ENCODE measurements around the gene UMAD1. TPM values are rescaled to one million over a fixed set of nuclear protein-coding genes. Genes with fewer than 3 reads are reported as not detected.
A peak's percentile ranks its signal among the peaks of the same experiment; 100 is the strongest.

The UMAD1 gene
- total and polyA plus RNA-seq, 2 of the 13 experiments (the other 11 are each of a cell fraction or from before 2014, with no cell fraction given), result 16.8 to 17.6 TPM

DNA sequence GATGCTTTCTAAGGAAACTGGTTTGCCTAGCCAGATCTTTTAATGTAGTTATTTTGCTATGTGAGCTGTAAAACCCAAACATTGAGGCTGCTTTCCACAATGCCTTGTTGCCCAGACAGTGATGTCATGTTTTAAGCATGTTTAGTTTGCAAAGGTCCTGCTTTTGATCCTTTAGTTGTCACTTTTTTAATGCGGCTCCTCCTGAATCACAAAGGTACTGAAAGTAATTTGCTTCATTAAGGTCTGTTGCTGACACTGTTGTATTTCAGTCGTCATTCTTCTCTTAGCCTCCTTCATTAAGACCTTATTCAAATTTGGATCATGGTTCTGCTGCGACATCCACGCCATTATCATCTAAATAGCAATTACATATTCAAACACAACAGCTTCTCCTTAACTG, 67.3 kb downstream of the UMAD1 start:
- Histone ChIP-seq H4K20me1 (ENCODE audit: insufficient read depth, low read length) (no peaks in the 10 kb centered on the region), H3K79me2 (ENCODE audit: insufficient read depth, low read length) (no peaks in the 10 kb centered on the region), H3K9me3 (ENCODE audit: low read length) (no peaks in the 10 kb centered on the region), H3K36me3 (replicated peaks in 1 of 2; ENCODE audit: control insufficient read depth in 1 of 2, insufficient read depth in 2 of 2, low read length in 2 of 2) (no peaks in the 10 kb centered on the region), H3K27ac (ENCODE audit: extremely low read length, insufficient read depth, low read length) (no peak overlapping the region), H3K9ac (ENCODE audit: insufficient read depth, low read depth, low read length) (no peak overlapping the region), H3K4me2 (ENCODE audit: low read depth, low read length) (no peak overlapping the region), H2AFZ (ENCODE audit: low read length) (no peak overlapping the region), H3K27me3 (ENCODE audit: control insufficient read depth in 1 of 2, insufficient read depth in 2 of 2, low read length in 2 of 2) (no peaks in the 10 kb centered on the region), H3K4me1 (ENCODE audit: insufficient read depth, low read length) (peaks cover 8% of the 10 kb centered on the region), H3K4me3 (replicated peaks in 1 of 3; ENCODE audit: insufficient read depth in 1 of 3, low read depth in 2 of 3, low read length in 3 of 3) (no peak overlapping the region)
- no TSS peak for BruUV-seq (replicated peaks)
- WGBS (ENCODE audit: low lambda C conversion rate), result 91% methylated on average over 4 of the region's 4 CpGs
- FAIRE-seq (no peak), ATAC-seq (no peak), DNase-seq (ENCODE audit: low spot score) (peak; percentile 43)
- intact Hi-C loops (cut with micrococcal nuclease; ENCODE audit: unreplicated experiment), result no loop called here
- CTCF ChIA-PET (ENCODE audit: low intra/inter-chr PET ratio, low total read pairs), result no interaction called here
- TF ChIP-seq ZNF616 (CRISPR knock-in tag; IDR thresholded peaks at IDR 0.05; ENCODE audit: low read depth) (no peak), ATF7 (IDR thresholded peaks at IDR 0.05) (0 out of 2 replicates have a peak, but pooled peaks have one; percentile 18), ATF7 (CRISPR knock-in tag; IDR thresholded peaks at IDR 0.05) (no peak), ZHX1 (CRISPR knock-in tag; IDR thresholded peaks at IDR 0.05; ENCODE audit: low read depth) (no peak), ARID5B (CRISPR knock-in tag; IDR thresholded peaks at IDR 0.05) (no peak)
- TF ChIP-seq, protein P1, sequence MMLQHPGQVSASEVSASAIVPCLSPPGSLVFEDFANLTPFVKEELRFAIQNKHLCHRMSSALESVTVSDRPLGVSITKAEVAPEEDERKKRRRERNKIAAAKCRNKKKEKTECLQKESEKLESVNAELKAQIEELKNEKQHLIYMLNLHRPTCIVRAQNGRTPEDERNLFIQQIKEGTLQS (CRISPR knock-in tag; IDR thresholded peaks at IDR 0.05), result peak; percentile 47; the same call in 1 of the 2 replicates
- in situ Hi-C loops (cut with HindIII; ENCODE audit: extremely low pct_ligation_motif_present, low pct_unique_long_range_greater_than_20kb), result no loop called here
- POLR2A ChIA-PET, result no interaction called here
